Measurements from ENCODE around the gene ZDHHC14.

Gene ZDHHC14

GRCh38 chr6:157481189-157481864 is 100.3 kb downstream of the ZDHHC14 start:
- Histone ChIP-seq H3K9me2 (replicated peaks; ENCODE audit: insufficient read depth, low read length) (no peaks in the 10 kb centered on the region), H3K4me3 (ENCODE audit: insufficient read depth, low read length, poor library complexity, severe bottlenecking) (no peak overlapping the region), H2AFZ (ENCODE audit: low read depth, low read length, severe bottlenecking) (no peak overlapping the region), H3K9me3 (ENCODE audit: insufficient read depth, low read length) (no peaks in the 10 kb centered on the region), H3K9ac (ENCODE audit: low read length) (no peak overlapping the region), H3K27ac (ENCODE audit: low read depth, low read length) (no peak overlapping the region), H3F3A (ENCODE audit: insufficient read depth) (no peaks in the 10 kb centered on the region), H3K36me3 (ENCODE audit: low read length) (no peaks in the 10 kb centered on the region), H3K27me3 (ENCODE audit: low read length) (no peaks in the 10 kb centered on the region), H3K4me2 (ENCODE audit: low read depth, low read length, poor library complexity, severe bottlenecking) (no peak overlapping the region), H3K79me2 (ENCODE audit: insufficient read depth, low read length) (no peaks in the 10 kb centered on the region), H4K20me1 (ENCODE audit: low read depth, low read length) (no peaks in the 10 kb centered on the region)
- TF ChIP-seq CTCF (IDR thresholded peaks at IDR 0.05; ENCODE audit: insufficient read depth, low read length, poor library complexity, severe bottlenecking) (no peak), EZH2phosphoT487 (conservative IDR thresholded peaks at IDR 0.05; ENCODE audit: low read length) (no peak)

- H3F3A ChIP-seq (ENCODE audit: insufficient read depth) = no peaks in the 10 kb centered on the region
- no peak overlapping the region for H3K4me3 ChIP-seq (ENCODE audit: insufficient read depth, low read length, poor library complexity, severe bottlenecking)
- H3K9ac ChIP-seq (ENCODE audit: low read length) = no peak overlapping the region
- no peaks in the 10 kb centered on the region for H3K79me2 ChIP-seq (ENCODE audit: insufficient read depth, low read length)
- no peak for TF ChIP-seq CTCF (IDR thresholded peaks at IDR 0.05; ENCODE audit: insufficient read depth, low read length, poor library complexity, severe bottlenecking)
- TF ChIP-seq EZH2phosphoT487 (conservative IDR thresholded peaks at IDR 0.05; ENCODE audit: low read length) = no peak
- no peak overlapping the region for H3K4me2 ChIP-seq (ENCODE audit: low read depth, low read length, poor library complexity, severe bottlenecking)
- H2AFZ ChIP-seq (ENCODE audit: low read depth, low read length, severe bottlenecking) = no peak overlapping the region
- no peaks in the 10 kb centered on the region for H3K27me3 ChIP-seq (ENCODE audit: low read length)
- H3K27ac ChIP-seq (ENCODE audit: low read depth, low read length) = no peak overlapping the region
- H3K9me3 ChIP-seq (ENCODE audit: insufficient read depth, low read length) = no peaks in the 10 kb centered on the region
- H3K9me2 ChIP-seq (replicated peaks; ENCODE audit: insufficient read depth, low read length) = no peaks in the 10 kb centered on the region
- no peaks in the 10 kb centered on the region for H3K36me3 ChIP-seq (ENCODE audit: low read length)
- H4K20me1 ChIP-seq (ENCODE audit: low read depth, low read length) = no peaks in the 10 kb centered on the region
These were observed 100.9 kb downstream of the ZDHHC14 start for GRCh38 chr6:157481865-157482249.

- Histone ChIP-seq H4K20me1 (ENCODE audit: low read depth, low read length) (no peaks in the 10 kb centered on the region), H3F3A (ENCODE audit: insufficient read depth) (no peaks in the 10 kb centered on the region), H3K9me2 (replicated peaks; ENCODE audit: insufficient read depth, low read length) (no peaks in the 10 kb centered on the region), H3K36me3 (ENCODE audit: low read length) (no peaks in the 10 kb centered on the region), H3K27me3 (ENCODE audit: low read length) (no peaks in the 10 kb centered on the region), H3K9me3 (ENCODE audit: insufficient read depth, low read length) (no peaks in the 10 kb centered on the region), H3K4me3 (ENCODE audit: insufficient read depth, low read length, poor library complexity, severe bottlenecking) (no peak overlapping the region), H3K9ac (ENCODE audit: low read length) (no peak overlapping the region), H3K4me2 (ENCODE audit: low read depth, low read length, poor library complexity, severe bottlenecking) (no peak overlapping the region), H3K79me2 (ENCODE audit: insufficient read depth, low read length) (no peaks in the 10 kb centered on the region), H2AFZ (ENCODE audit: low read depth, low read length, severe bottlenecking) (no peak overlapping the region), H3K27ac (ENCODE audit: low read depth, low read length) (no peak overlapping the region)
- TF ChIP-seq CTCF (IDR thresholded peaks at IDR 0.05; ENCODE audit: insufficient read depth, low read length, poor library complexity, severe bottlenecking) = no peak
- no peak for TF ChIP-seq EZH2phosphoT487 (conservative IDR thresholded peaks at IDR 0.05; ENCODE audit: low read length)
These were observed 102.8 kb downstream of the ZDHHC14 start for GRCh38 chr6:157483770-157484169.
